Measurements from ENCODE around the gene CDC27. TPM values are rescaled to one million over a fixed set of nuclear protein-coding genes. Genes with fewer than 3 reads are reported as not detected.

The CDC27 gene, protein sequence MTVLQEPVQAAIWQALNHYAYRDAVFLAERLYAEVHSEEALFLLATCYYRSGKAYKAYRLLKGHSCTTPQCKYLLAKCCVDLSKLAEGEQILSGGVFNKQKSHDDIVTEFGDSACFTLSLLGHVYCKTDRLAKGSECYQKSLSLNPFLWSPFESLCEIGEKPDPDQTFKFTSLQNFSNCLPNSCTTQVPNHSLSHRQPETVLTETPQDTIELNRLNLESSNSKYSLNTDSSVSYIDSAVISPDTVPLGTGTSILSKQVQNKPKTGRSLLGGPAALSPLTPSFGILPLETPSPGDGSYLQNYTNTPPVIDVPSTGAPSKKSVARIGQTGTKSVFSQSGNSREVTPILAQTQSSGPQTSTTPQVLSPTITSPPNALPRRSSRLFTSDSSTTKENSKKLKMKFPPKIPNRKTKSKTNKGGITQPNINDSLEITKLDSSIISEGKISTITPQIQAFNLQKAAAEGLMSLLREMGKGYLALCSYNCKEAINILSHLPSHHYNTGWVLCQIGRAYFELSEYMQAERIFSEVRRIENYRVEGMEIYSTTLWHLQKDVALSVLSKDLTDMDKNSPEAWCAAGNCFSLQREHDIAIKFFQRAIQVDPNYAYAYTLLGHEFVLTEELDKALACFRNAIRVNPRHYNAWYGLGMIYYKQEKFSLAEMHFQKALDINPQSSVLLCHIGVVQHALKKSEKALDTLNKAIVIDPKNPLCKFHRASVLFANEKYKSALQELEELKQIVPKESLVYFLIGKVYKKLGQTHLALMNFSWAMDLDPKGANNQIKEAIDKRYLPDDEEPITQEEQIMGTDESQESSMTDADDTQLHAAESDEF
- total RNA-seq (2022) = 141 and 143 TPM in 2 replicates
- percentile 92 among the genes with signal in this experiment for Bru-seq, nascent RNA
- BruChase-seq, experiment 1, labeled RNA remaining after a 6-hour chase = percentile 95 among the genes with signal in this experiment
- BruChase-seq, experiment 2, labeled RNA remaining after a 2-hour chase = percentile 94 among the genes with signal in this experiment
- long read RNA-seq, full-length matches to known transcripts = 40 of 77 reads
- long read RNA-seq, partial matches to known transcripts = 13 of 77 reads
- long read RNA-seq, other reads (novel, unspliced or antisense) = 24 of 77 reads

- no peak for TF ChIP-seq CTCF (IDR thresholded peaks at IDR 0.05; ENCODE audit: unreplicated experiment)
- intact Hi-C loops (cut with micrococcal nuclease) = loop anchor here (2.0 kb wide), 1 partner anchor 126 kb away; no protein-coding TSS in a partner anchor
- no peaks in the 10 kb centered on the region for H3K27me3 Mint-ChIP-seq (ENCODE audit: insufficient read depth, unreplicated experiment)
- peak within 1 kb of the TSS; percentile 97 for H3K27ac Mint-ChIP-seq (ENCODE audit: low read depth, unreplicated experiment)
- ChIA-PET POLR2A (interaction anchor here (0.6 to 2.0 kb wide), 23 partner anchors 9 to 1610 kb away, joined by 3 to 14 read pairs (median 4); partner anchors contain the start of gene MYL4), CTCF (interaction anchor here (0.6 to 0.7 kb wide), 2 partner anchors 11 to 1387 kb away, joined by 3 read pairs; no protein-coding TSS in a partner anchor)
- BruUV-seq (replicated peaks) = no TSS peak
- H3K36me3 Mint-ChIP-seq (ENCODE audit: insufficient read depth, unreplicated experiment) = no peaks in the 10 kb centered on the region
- peak; percentile 99 for DNase-seq (ENCODE audit: unreplicated experiment)
- H3K4me3 Mint-ChIP-seq (ENCODE audit: unreplicated experiment) = peak within 1 kb of the TSS; percentile 87
- no peaks in the 10 kb centered on the region for H3K9me3 Mint-ChIP-seq (ENCODE audit: unreplicated experiment)
- peaks cover 20% of the 10 kb centered on the region for H3K4me1 Mint-ChIP-seq (ENCODE audit: insufficient read depth, unreplicated experiment)
These were observed at the start of gene CDC27 for GRCh38 chr17:47188876-47189731. TSS of gene CDC27 (minus strand) at chr17:47189295. CDS start at chr17:47189172, 123 bp downstream.

DNA sequence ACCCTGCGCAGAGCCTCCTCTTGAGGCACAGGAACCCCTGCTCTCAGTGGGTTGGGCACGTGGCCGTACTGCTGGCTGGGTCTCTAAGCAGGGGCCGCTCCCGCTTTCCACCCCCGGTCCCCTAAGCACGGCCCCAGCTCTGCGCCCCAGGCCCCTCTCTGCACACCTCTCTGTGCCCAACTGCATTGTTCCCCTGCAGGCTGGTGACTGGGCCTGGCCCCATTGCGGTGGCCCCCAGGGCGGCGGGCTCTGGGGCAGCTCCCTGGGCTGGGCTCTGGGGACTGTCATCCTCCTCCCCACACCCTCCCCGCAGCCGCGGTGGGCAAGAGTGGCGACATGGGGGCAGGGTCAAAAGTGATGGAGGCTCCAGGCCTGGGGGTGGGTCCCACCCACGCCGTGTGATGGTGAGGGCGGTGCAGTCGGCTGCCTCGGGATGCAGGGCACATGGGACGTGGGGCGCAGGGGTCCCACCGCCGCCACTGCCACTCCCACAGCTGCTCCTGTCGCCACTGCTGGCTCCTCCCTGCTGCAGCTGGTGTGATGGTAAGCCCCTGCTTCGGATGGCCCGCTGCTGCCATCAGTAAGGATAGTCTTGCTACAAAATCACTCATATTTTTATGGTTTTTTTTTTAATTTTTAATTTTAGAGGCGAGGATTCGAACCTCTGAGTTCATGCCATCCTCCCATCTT is 49.4 kb upstream of the CDC27 start:
- intact Hi-C loops (cut with micrococcal nuclease) = no loop called here
- no peaks in the 10 kb centered on the region for H3K36me3 Mint-ChIP-seq (ENCODE audit: insufficient read depth, unreplicated experiment)
- H3K9me3 Mint-ChIP-seq (ENCODE audit: unreplicated experiment) = no peaks in the 10 kb centered on the region
- H3K4me3 Mint-ChIP-seq (ENCODE audit: unreplicated experiment) = no peak overlapping the region
- no peak for TF ChIP-seq CTCF (IDR thresholded peaks at IDR 0.05; ENCODE audit: unreplicated experiment)
- POLR2A ChIA-PET = no interaction called here
- no peak overlapping the region for H3K27ac Mint-ChIP-seq (ENCODE audit: low read depth, unreplicated experiment)
- CTCF ChIA-PET = no interaction called here
- no TSS peak for BruUV-seq (replicated peaks)
- no peaks in the 10 kb centered on the region for H3K27me3 Mint-ChIP-seq (ENCODE audit: insufficient read depth, unreplicated experiment)
- peaks cover 17% of the 10 kb centered on the region for H3K4me1 Mint-ChIP-seq (ENCODE audit: insufficient read depth, unreplicated experiment)
- no peak for DNase-seq (ENCODE audit: unreplicated experiment)

DNA sequence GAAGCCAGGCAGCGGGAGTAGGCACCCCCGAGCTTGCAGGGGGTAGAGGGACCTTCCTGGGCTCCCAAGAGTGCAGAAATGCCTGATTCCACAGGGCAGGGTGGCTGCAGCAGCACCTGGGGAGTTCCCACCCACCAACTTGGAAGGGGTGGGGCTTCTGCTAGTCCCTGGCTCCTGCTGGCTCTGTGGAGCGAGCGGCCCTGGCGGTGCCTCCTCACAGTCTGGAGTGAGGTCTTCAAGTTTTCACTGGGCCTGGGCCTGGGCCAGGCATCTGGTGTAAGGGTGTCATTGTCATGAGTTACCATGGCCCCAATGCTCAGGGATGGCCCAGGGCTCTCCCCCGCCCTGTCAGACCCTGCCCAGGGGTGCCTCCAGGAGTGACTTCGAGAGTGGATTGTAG is 48.7 kb upstream of the CDC27 start:
- BruUV-seq (replicated peaks) = no TSS peak
- Mint-ChIP-seq H3K27me3 (ENCODE audit: insufficient read depth, unreplicated experiment) (no peaks in the 10 kb centered on the region), H3K4me3 (ENCODE audit: unreplicated experiment) (no peak overlapping the region), H3K9me3 (ENCODE audit: unreplicated experiment) (no peaks in the 10 kb centered on the region), H3K36me3 (ENCODE audit: insufficient read depth, unreplicated experiment) (no peaks in the 10 kb centered on the region), H3K27ac (ENCODE audit: low read depth, unreplicated experiment) (no peak overlapping the region), H3K4me1 (ENCODE audit: insufficient read depth, unreplicated experiment) (peaks cover 17% of the 10 kb centered on the region)
- TF ChIP-seq CTCF (IDR thresholded peaks at IDR 0.05; ENCODE audit: unreplicated experiment) = no peak
- ChIA-PET POLR2A (no interaction called here), CTCF (no interaction called here)
- intact Hi-C loops (cut with micrococcal nuclease) = no loop called here
- no peak for DNase-seq (ENCODE audit: unreplicated experiment)

Data from MCF 10A (cell line).